ENCODE data around the gene HNRNPL. TPM values are rescaled to one million over a fixed set of nuclear protein-coding genes. Genes with fewer than 3 reads are reported as not detected.

HNRNPL gene
- total and polyA plus RNA-seq, 9 of the 15 experiments (the other 6 are each of a cell fraction or from before 2014, with no cell fraction given) = 39.5 to 610 (median 299) TPM

DNA sequence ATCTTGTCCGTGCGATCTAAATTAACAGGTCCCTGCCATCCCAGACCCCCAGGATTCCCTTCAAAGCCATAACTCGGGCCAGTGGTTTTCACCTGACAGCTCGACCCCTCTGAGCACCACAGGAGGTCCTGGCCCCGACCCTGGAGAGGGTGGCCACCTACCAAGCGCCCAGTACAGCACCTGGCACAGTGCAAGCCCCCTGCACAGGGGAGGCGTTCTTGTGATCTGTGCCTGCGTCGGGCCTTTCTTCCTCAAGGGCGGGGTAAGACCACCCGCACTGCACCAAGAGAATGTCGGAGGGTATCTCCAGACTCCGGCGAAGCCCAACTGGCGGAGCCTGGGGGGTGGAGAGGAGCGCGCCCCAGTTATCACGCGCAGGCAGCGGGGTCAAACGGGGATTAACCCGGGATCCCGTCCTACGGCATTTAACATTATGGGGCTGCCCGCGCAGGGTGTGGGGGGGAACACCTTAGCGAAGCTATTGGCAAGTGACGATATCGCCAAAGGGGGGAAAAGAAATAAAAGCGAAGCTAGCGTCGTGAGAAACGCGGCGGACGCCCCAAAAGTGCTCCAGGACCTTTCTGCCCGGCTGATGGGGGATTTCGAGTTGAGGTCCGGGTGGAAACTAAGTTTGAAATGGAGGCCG, 1.3 kb upstream of the HNRNPL start (continued):
- TF ChIP-seq, protein P1, sequence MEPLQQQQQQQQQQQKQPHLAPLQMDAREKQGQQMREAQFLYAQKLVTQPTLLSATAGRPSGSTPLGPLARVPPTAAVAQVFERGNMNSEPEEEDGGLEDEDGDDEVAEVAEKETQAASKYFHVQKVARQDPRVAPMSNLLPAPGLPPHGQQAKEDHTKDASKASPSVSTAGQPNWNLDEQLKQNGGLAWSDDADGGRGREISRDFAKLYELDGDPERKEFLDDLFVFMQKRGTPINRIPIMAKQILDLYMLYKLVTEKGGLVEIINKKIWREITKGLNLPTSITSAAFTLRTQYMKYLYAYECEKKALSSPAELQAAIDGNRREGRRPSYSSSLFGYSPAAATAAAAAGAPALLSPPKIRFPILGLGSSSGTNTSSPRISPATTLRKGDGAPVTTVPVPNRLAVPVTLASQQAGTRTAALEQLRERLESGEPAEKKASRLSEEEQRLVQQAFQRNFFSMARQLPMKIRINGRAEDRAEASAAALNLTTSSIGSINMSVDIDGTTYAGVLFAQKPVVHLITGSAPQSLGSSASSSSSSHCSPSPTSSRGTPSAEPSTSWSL (CRISPR knock-in tag; IDR thresholded peaks at IDR 0.05; ENCODE audit: borderline replicate concordance) = no peak
- TF ChIP-seq ZNF263 (CRISPR knock-in tag; IDR thresholded peaks at IDR 0.05; ENCODE audit: borderline replicate concordance) = 0 out of 2 replicates have a peak, but pooled peaks have one; percentile 38
- TF ChIP-seq CBFA2T3 (IDR thresholded peaks at IDR 0.05) = peak; percentile 46; the same call in 1 of the 2 replicates
- TF ChIP-seq SMARCA4 (IDR thresholded peaks at IDR 0.05) = 0 out of 2 replicates have a peak, but pooled peaks have one; percentile 50
- no peak for TF ChIP-seq ZNF75A (CRISPR knock-in tag; IDR thresholded peaks at IDR 0.05)
- no peak for TF ChIP-seq SOX6 (IDR thresholded peaks at IDR 0.05)
- TF ChIP-seq, protein P2, sequence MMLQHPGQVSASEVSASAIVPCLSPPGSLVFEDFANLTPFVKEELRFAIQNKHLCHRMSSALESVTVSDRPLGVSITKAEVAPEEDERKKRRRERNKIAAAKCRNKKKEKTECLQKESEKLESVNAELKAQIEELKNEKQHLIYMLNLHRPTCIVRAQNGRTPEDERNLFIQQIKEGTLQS (IDR thresholded peaks at IDR 0.05) = no peak
- TF ChIP-seq, protein P2 (CRISPR knock-in tag; conservative IDR thresholded peaks at IDR 0.05) = 0 out of 2 replicates have a peak, but pooled peaks have one; percentile 3
- TF ChIP-seq TBL1XR1 (IDR thresholded peaks at IDR 0.05; ENCODE audit: low read length in 2 of 2) = no peak
- TF ChIP-seq, protein P3, sequence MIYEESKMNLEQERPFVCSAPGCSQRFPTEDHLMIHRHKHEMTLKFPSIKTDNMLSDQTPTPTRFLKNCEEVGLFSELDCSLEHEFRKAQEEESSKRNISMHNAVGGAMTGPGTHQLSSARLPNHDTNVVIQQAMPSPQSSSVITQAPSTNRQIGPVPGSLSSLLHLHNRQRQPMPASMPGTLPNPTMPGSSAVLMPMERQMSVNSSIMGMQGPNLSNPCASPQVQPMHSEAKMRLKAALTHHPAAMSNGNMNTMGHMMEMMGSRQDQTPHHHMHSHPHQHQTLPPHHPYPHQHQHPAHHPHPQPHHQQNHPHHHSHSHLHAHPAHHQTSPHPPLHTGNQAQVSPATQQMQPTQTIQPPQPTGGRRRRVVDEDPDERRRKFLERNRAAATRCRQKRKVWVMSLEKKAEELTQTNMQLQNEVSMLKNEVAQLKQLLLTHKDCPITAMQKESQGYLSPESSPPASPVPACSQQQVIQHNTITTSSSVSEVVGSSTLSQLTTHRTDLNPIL (CRISPR knock-in tag; IDR thresholded peaks at IDR 0.05) = no peak
- TF ChIP-seq ZKSCAN1 (IDR thresholded peaks at IDR 0.05; ENCODE audit: low read depth, low read length) = peak; percentile 4; the same call in 1 of the 2 replicates
- TF ChIP-seq, protein P4, sequence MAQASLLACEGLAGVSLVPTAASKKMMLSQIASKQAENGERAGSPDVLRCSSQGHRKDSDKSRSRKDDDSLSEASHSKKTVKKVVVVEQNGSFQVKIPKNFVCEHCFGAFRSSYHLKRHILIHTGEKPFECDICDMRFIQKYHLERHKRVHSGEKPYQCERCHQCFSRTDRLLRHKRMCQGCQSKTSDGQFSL (CRISPR knock-in tag; IDR thresholded peaks at IDR 0.05) = peak; percentile 59
- TF ChIP-seq, protein P4 (tag; IDR thresholded peaks at IDR 0.05) = peak in 1 of 2 experiments; percentile 62; a peak in 2 of 4 replicates
- 0 out of 2 replicates have a peak, but pooled peaks have one; percentile 25 for TF ChIP-seq NR2C1 (IDR thresholded peaks at IDR 0.05)
- TF ChIP-seq NR2C1 (tag; IDR thresholded peaks at IDR 0.05) = 0 out of 2 replicates have a peak, but pooled peaks have one; percentile 14
- TF ChIP-seq DACH1 (IDR thresholded peaks at IDR 0.05; ENCODE audit: partially characterized antibody) = no peak
- TF ChIP-seq, protein P5, sequence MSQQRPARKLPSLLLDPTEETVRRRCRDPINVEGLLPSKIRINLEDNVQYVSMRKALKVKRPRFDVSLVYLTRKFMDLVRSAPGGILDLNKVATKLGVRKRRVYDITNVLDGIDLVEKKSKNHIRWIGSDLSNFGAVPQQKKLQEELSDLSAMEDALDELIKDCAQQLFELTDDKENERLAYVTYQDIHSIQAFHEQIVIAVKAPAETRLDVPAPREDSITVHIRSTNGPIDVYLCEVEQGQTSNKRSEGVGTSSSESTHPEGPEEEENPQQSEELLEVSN (IDR thresholded peaks at IDR 0.05; ENCODE audit: borderline replicate concordance in 1 of 2, extremely low read depth in 1 of 2, insufficient read depth in 1 of 2, insufficient read length in 1 of 2, low read depth in 1 of 2, low read length in 1 of 2, poor library complexity in 1 of 2, severe bottlenecking in 1 of 2) = peak in 1 of 2 experiments; percentile 59
- TF ChIP-seq CBFA2T2 (conservative IDR thresholded peaks at IDR 0.05) = no peak
- no peak for TF ChIP-seq TRIM28 (IDR thresholded peaks at IDR 0.05)
- TF ChIP-seq PCBP1 (IDR thresholded peaks at IDR 0.05; ENCODE audit: low read depth, low read length, poor library complexity, severe bottlenecking) = peak; percentile 49
- peak; percentile 37 for TF ChIP-seq TCF3 (CRISPR knock-in tag; IDR thresholded peaks at IDR 0.05)
- peak; percentile 55 for TF ChIP-seq KDM5B (IDR thresholded peaks at IDR 0.05; ENCODE audit: insufficient replicate concordance, low read depth, low read length)
- peak; percentile 76; the same call in 1 of the 2 replicates for TF ChIP-seq FOXK1 (CRISPR knock-in tag; IDR thresholded peaks at IDR 0.05; ENCODE audit: borderline replicate concordance)
